D721Med (cell line): ENCODE results near the gene BCKDHA.

Experiments used
- DNase-seq: peaks from one replicate; pipeline ENCODE4 v3.0.0; 2011; ENCODE audit warnings: low spot score; ENCODE audit not compliant: insufficient read length
- FAIRE-seq: peaks from 2 replicates; lab custom pipeline; 2011; peaks lifted over from hg19 to GRCh38; lab: Jason Lieb, UNC
- CTCF ChIP-seq: IDR thresholded peaks from 2 replicates; pipeline ENCODE4 v1.5.1; 2012; ENCODE audit warnings: mild to moderate bottlenecking, control low read depth; ENCODE audit not compliant: insufficient read depth; ENCODE audit errors: missing control alignments

Gene BCKDHA

GRCh38 chr19:41420101-41420880, 22.7 kb downstream of the BCKDHA start:
- no peak for DNase-seq
- no peak for TF ChIP-seq CTCF
- FAIRE-seq: no peak

- TF ChIP-seq CTCF: no peak
- no peak for FAIRE-seq
- no peak for DNase-seq
Measured at GRCh38 chr19:41421314-41421713, 23.7 kb downstream of the BCKDHA start.

- TF ChIP-seq CTCF: no peak
- no peak for FAIRE-seq
- DNase-seq: no peak
Measured at GRCh38 chr19:41421973-41422372, 24.4 kb downstream of the BCKDHA start.

- DNase-seq: no peak
- TF ChIP-seq CTCF: no peak
- FAIRE-seq: no peak
Measured at GRCh38 chr19:41422456-41422855, 24.8 kb downstream of the BCKDHA start.

GRCh38 chr19:41422955-41423354, 25.3 kb downstream of the BCKDHA start:
- DNase-seq: no peak
- no peak for FAIRE-seq
- no peak for TF ChIP-seq CTCF

- no peak for TF ChIP-seq CTCF
- FAIRE-seq (no peak), DNase-seq (no peak)
Measured at GRCh38 chr19:41424335-41425173, 26.9 kb downstream of the BCKDHA start.
